ENCODE measurements around the gene OR14I1. TPM values are rescaled to one million over a fixed set of nuclear protein-coding genes. Genes with fewer than 3 reads are reported as not detected.
"Not testable (repeated sequence)": the region's sequence is repeated elsewhere in the genome, so short reads cannot be mapped to it uniquely, and the experiment has no call there.

OR14I1 gene
- total RNA-seq, 1 donor from 2014 or later = not detected

- H3K36me3 Mint-ChIP-seq (ENCODE audit: insufficient read depth) = peaks cover 9% of the 10 kb centered on the region
- H3K9me3 Mint-ChIP-seq (ENCODE audit: low read depth) = peaks cover 72% of the 10 kb centered on the region
- H3K27ac Mint-ChIP-seq = no peak overlapping the region
- H3K4me1 Mint-ChIP-seq (ENCODE audit: low read depth) = no peaks in the 10 kb centered on the region
- no peak overlapping the region for H3K4me3 Mint-ChIP-seq (ENCODE audit: low read depth)
- no peak for DNase-seq (ENCODE audit: low spot score, unreplicated experiment)
- TF ChIP-seq CTCF (IDR thresholded peaks at IDR 0.05; ENCODE audit: unreplicated experiment) = no peak
- no peaks in the 10 kb centered on the region for H3K27me3 Mint-ChIP-seq
These were observed 10.9 kb downstream of the OR14I1 start for GRCh38 chr1:248691567-248692155.

- no peak for DNase-seq (ENCODE audit: low spot score, unreplicated experiment)
- Mint-ChIP-seq H3K27me3 (no peaks in the 10 kb centered on the region), H3K9me3 (ENCODE audit: low read depth) (peaks cover 71% of the 10 kb centered on the region), H3K36me3 (ENCODE audit: insufficient read depth) (peaks cover 8% of the 10 kb centered on the region), H3K27ac (no peak overlapping the region), H3K4me1 (ENCODE audit: low read depth) (no peaks in the 10 kb centered on the region), H3K4me3 (ENCODE audit: low read depth) (no peak overlapping the region)
- no peak for TF ChIP-seq CTCF (IDR thresholded peaks at IDR 0.05; ENCODE audit: unreplicated experiment)
These were observed 13.9 kb downstream of the OR14I1 start for GRCh38 chr1:248688527-248689298.

- Mint-ChIP-seq H3K9me3 (ENCODE audit: low read depth) (peaks cover 65% of the 10 kb centered on the region), H3K27ac (no peak overlapping the region), H3K36me3 (ENCODE audit: insufficient read depth) (peaks cover 6% of the 10 kb centered on the region), H3K4me3 (ENCODE audit: low read depth) (no peak overlapping the region), H3K4me1 (ENCODE audit: low read depth) (no peaks in the 10 kb centered on the region), H3K27me3 (no peaks in the 10 kb centered on the region)
- no peak for TF ChIP-seq CTCF (IDR thresholded peaks at IDR 0.05; ENCODE audit: unreplicated experiment)
- no peak for DNase-seq (ENCODE audit: low spot score, unreplicated experiment)
These were observed 15.8 kb downstream of the OR14I1 start for GRCh38 chr1:248686815-248687214.

- Mint-ChIP-seq H3K4me3 (ENCODE audit: low read depth) (no peak overlapping the region), H3K27ac (no peak overlapping the region), H3K36me3 (ENCODE audit: insufficient read depth) (peaks cover 3% of the 10 kb centered on the region), H3K27me3 (no peaks in the 10 kb centered on the region), H3K9me3 (ENCODE audit: low read depth) (peaks cover 46% of the 10 kb centered on the region), H3K4me1 (ENCODE audit: low read depth) (no peaks in the 10 kb centered on the region)
- DNase-seq (ENCODE audit: low spot score, unreplicated experiment) = no peak
- TF ChIP-seq CTCF (IDR thresholded peaks at IDR 0.05; ENCODE audit: unreplicated experiment) = no peak
These were observed 20.9 kb downstream of the OR14I1 start for GRCh38 chr1:248681651-248682050.

- TF ChIP-seq CTCF (IDR thresholded peaks at IDR 0.05; ENCODE audit: unreplicated experiment) = no peak
- no peak for DNase-seq (ENCODE audit: low spot score, unreplicated experiment)
- Mint-ChIP-seq H3K27ac (no peak overlapping the region), H3K27me3 (no peaks in the 10 kb centered on the region), H3K4me3 (ENCODE audit: low read depth) (no peak overlapping the region), H3K9me3 (ENCODE audit: low read depth) (peaks cover 41% of the 10 kb centered on the region), H3K36me3 (ENCODE audit: insufficient read depth) (no peaks in the 10 kb centered on the region), H3K4me1 (ENCODE audit: low read depth) (no peaks in the 10 kb centered on the region)
These were observed 32.6 kb downstream of the OR14I1 start for GRCh38 chr1:248670003-248670402.

GRCh38 chr1:248663453-248664328, 38.9 kb downstream of the OR14I1 start:
- H3K4me3 Mint-ChIP-seq (ENCODE audit: low read depth); DNase-seq (ENCODE audit: low spot score, unreplicated experiment); H3K27me3 Mint-ChIP-seq; H3K4me1 Mint-ChIP-seq (ENCODE audit: low read depth); H3K36me3 Mint-ChIP-seq (ENCODE audit: insufficient read depth); H3K27ac Mint-ChIP-seq: not testable (repeated sequence)
- H3K9me3 Mint-ChIP-seq (ENCODE audit: low read depth) = peaks cover 53% of the 10 kb centered on the region

GRCh38 chr1:248656797-248657196, 45.8 kb downstream of the OR14I1 start:
- H3K27me3 Mint-ChIP-seq; DNase-seq (ENCODE audit: low spot score, unreplicated experiment); H3K36me3 Mint-ChIP-seq (ENCODE audit: insufficient read depth); H3K4me3 Mint-ChIP-seq (ENCODE audit: low read depth); H3K27ac Mint-ChIP-seq; H3K4me1 Mint-ChIP-seq (ENCODE audit: low read depth): not testable (repeated sequence)
- H3K9me3 Mint-ChIP-seq (ENCODE audit: low read depth) = peaks cover 27% of the 10 kb centered on the region

Measured in progenitor cell of endocrine pancreas (in vitro differentiated cells).